ENCODE data around the gene DCAF15.
A peak's percentile ranks its signal among the peaks of the same experiment; 100 is the strongest.

- TF ChIP-seq GABPA (IDR thresholded peaks at IDR 0.05; ENCODE audit: low read depth) (no peak), POLR2AphosphoS5 (IDR thresholded peaks at IDR 0.05; ENCODE audit: low read depth, low read length) (no peak), RCOR1 (IDR thresholded peaks at IDR 0.05; ENCODE audit: low read length) (no peak), RXRA (IDR thresholded peaks at IDR 0.05; ENCODE audit: borderline replicate concordance, low read depth) (no peak), CHD2 (IDR thresholded peaks at IDR 0.05; ENCODE audit: low read length, partially characterized antibody) (peak; percentile 36), FOXM1 (IDR thresholded peaks at IDR 0.05; ENCODE audit: low read depth) (no peak)
- TF ChIP-seq, protein P1, sequence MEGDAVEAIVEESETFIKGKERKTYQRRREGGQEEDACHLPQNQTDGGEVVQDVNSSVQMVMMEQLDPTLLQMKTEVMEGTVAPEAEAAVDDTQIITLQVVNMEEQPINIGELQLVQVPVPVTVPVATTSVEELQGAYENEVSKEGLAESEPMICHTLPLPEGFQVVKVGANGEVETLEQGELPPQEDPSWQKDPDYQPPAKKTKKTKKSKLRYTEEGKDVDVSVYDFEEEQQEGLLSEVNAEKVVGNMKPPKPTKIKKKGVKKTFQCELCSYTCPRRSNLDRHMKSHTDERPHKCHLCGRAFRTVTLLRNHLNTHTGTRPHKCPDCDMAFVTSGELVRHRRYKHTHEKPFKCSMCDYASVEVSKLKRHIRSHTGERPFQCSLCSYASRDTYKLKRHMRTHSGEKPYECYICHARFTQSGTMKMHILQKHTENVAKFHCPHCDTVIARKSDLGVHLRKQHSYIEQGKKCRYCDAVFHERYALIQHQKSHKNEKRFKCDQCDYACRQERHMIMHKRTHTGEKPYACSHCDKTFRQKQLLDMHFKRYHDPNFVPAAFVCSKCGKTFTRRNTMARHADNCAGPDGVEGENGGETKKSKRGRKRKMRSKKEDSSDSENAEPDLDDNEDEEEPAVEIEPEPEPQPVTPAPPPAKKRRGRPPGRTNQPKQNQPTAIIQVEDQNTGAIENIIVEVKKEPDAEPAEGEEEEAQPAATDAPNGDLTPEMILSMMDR (IDR thresholded peaks at IDR 0.05), result no peak
Observed at GRCh38 chr19:13935765-13936510, 16.4 kb upstream of the DCAF15 start.

All from SK-N-SH (cell line).